IMR-90 (cell line): Measurements from ENCODE around the gene ACTL9. TPM values are rescaled to one million over a fixed set of nuclear protein-coding genes. Genes with fewer than 3 reads are reported as not detected.
"Not testable (repeated sequence)": the region's sequence is repeated elsewhere in the genome, so short reads cannot be mapped to it uniquely, and the experiment has no call there.

ENCODE experiments used
- ATAC-seq: fragments of 200-7000 bp; cut with Tn5 transposase; 2 replicates; pipeline ENCODE4 v1.9.1; 2020; ENCODE audit warnings: low read depth, mild to moderate bottlenecking, moderate library complexity
- BruUV-seq: library from RNA; stranded (reverse); fragments of 400-500 nt; replicated peaks from 2 replicates; lab custom pipeline; 2021; lab: Mats Ljungman, UMichigan
- CTCF ChIA-PET: fragments of 300-600 bp; formaldehyde crosslinking; extraction: SDS; loops from one replicate; lab custom pipeline; 2021; ENCODE audit warnings: antibody characterized with exemption; lab: Yijun Ruan, JAX
- POLR2A ChIA-PET: fragments of 300-600 bp; sonication (Branson Sonifier 250); formaldehyde crosslinking; loops from one replicate; lab custom pipeline; 2022; ENCODE audit warnings: antibody characterized with exemption; ENCODE audit not compliant: unreplicated experiment; lab: Charles Lee
- DNase-seq: peaks from one replicate; pipeline ENCODE4 v3.0.0; 2013
- H2AFZ ChIP-seq: replicated peaks from 2 replicates; pipeline ENCODE3; 2013; ENCODE audit warnings: low read length, mild to moderate bottlenecking; ENCODE audit not compliant: poor library complexity
- H2AK5ac ChIP-seq: 2 replicates; pipeline ENCODE4 v1.6.1; 2013; ENCODE audit warnings: low read depth, low read length, inconsistent platforms
- H2AK9ac ChIP-seq: replicated peaks from 2 replicates; pipeline ENCODE3; 2013; ENCODE audit warnings: mild to moderate bottlenecking, low read depth, low read length, moderate library complexity; ENCODE audit not compliant: poor library complexity
- H2BK120ac ChIP-seq: 2 replicates; pipeline ENCODE4 v1.6.1; 2013; ENCODE audit warnings: low read depth, low read length, inconsistent platforms
- H2BK15ac ChIP-seq: 3 replicates; pipeline ENCODE4 v1.6.1; 2013; ENCODE audit warnings: low read depth, low read length, inconsistent platforms
- H2BK20ac ChIP-seq: 2 replicates; pipeline ENCODE4 v1.6.1; 2013; ENCODE audit warnings: low read depth, mild to moderate bottlenecking, inconsistent platforms, low read length, moderate library complexity
- H2BK5ac ChIP-seq: 2 replicates; pipeline ENCODE4 v1.6.1; 2013; ENCODE audit warnings: mild to moderate bottlenecking, low read depth, low read length, inconsistent platforms; ENCODE audit not compliant: poor library complexity, severe bottlenecking
- H3K14ac ChIP-seq: replicated peaks from 2 replicates; pipeline ENCODE4 v1.6.1; 2013; ENCODE audit warnings: low read depth, low read length, inconsistent platforms
- H3K18ac ChIP-seq: 2 replicates; pipeline ENCODE4 v1.6.1; 2013; ENCODE audit warnings: low read depth, low read length, control low read depth
- H3K23ac ChIP-seq: 2 replicates; pipeline ENCODE4 v1.6.1; 2013; ENCODE audit warnings: low read depth, low read length, inconsistent platforms
- H3K27ac ChIP-seq: 2 replicates; pipeline ENCODE4 v1.5.1; 2013; ENCODE audit warnings: mild to moderate bottlenecking, control low read depth, low read length; ENCODE audit not compliant: insufficient read depth
- H3K27me3 ChIP-seq: 2 replicates; pipeline ENCODE4 v1.6.1; 2013; ENCODE audit warnings: low read length; ENCODE audit not compliant: control insufficient read depth, insufficient read depth
- H3K36me3 ChIP-seq: 2 replicates; pipeline ENCODE4 v1.6.1; 2013; ENCODE audit warnings: low read length, mixed read lengths; ENCODE audit not compliant: control insufficient read depth, insufficient read depth
- H3K4ac ChIP-seq: 2 replicates; pipeline ENCODE4 v1.6.1; 2013; ENCODE audit warnings: low read depth, low read length, inconsistent platforms
- H3K4me1 ChIP-seq: 2 replicates; pipeline ENCODE4 v1.6.1; 2013; ENCODE audit warnings: low read length, mixed read lengths; ENCODE audit not compliant: control insufficient read depth, insufficient read depth
- H3K4me2 ChIP-seq: 2 replicates; pipeline ENCODE4 v1.6.1; 2013; ENCODE audit warnings: low read depth, mild to moderate bottlenecking, control low read depth, low read length, moderate library complexity
- H3K4me3 ChIP-seq: 2 replicates; pipeline ENCODE4 v1.5.1; 2013; ENCODE audit warnings: low read depth, mild to moderate bottlenecking, control low read depth, low read length, moderate library complexity; ENCODE audit not compliant: insufficient read depth
- H3K56ac ChIP-seq: 2 replicates; pipeline ENCODE4 v1.6.1; 2013; ENCODE audit warnings: low read length, inconsistent platforms; ENCODE audit not compliant: insufficient read depth; ENCODE audit errors: extremely low read depth
- H3K79me1 ChIP-seq, 2 experiments: 2 replicates each; pipeline ENCODE4 v1.6.1; 2013; ENCODE audit warnings: low read length in 2 of 2, inconsistent platforms in 1 of 2, low read depth in 1 of 2
- H3K9ac ChIP-seq: 2 replicates; pipeline ENCODE4 v1.6.1; 2013; ENCODE audit warnings: low read depth, low read length, control low read depth
- H3K9me1 ChIP-seq: 2 replicates; pipeline ENCODE4 v1.6.1; 2013; ENCODE audit warnings: low read length, inconsistent platforms; ENCODE audit not compliant: insufficient read depth
- H3K9me3 ChIP-seq: 2 replicates; pipeline ENCODE4 v1.6.1; 2013; ENCODE audit warnings: low read length; ENCODE audit not compliant: control insufficient read depth, insufficient read depth
- H4K20me1 ChIP-seq: 2 replicates; pipeline ENCODE4 v1.6.1; 2013; ENCODE audit warnings: low read length, inconsistent platforms; ENCODE audit not compliant: insufficient read depth
- H4K5ac ChIP-seq: 2 replicates; pipeline ENCODE4 v1.6.1; 2013; ENCODE audit warnings: mild to moderate bottlenecking, low read depth, low read length, control low read depth
- H4K8ac ChIP-seq, 2 experiments: 2 replicates each; pipeline ENCODE4 v1.6.1; 2013; ENCODE audit warnings: low read depth in 2 of 2, low read length in 2 of 2, control low read depth in 1 of 2, inconsistent platforms in 1 of 2
- H4K91ac ChIP-seq: 2 replicates; pipeline ENCODE4 v1.6.1; 2013; ENCODE audit warnings: low read depth, low read length, inconsistent platforms; ENCODE audit not compliant: insufficient read depth
- WGBS, 2 experiments: methylation state at CpG; one replicate each; pipeline versions ENCODE4 v1.1.5 to v1.1.7; 2013; ENCODE audit warnings: missing lambda C conversion rate in 2 of 2; ENCODE audit not compliant: insufficient read length in 1 of 2; ENCODE audit errors: extremely low coverage in 2 of 2; 5-methylcytosine and 5-hydroxymethylcytosine counted together
- dilution Hi-C: fragments of 300-500 bp; cut with HindIII; formaldehyde crosslinking; loops from one replicate; pipeline ENCODE4 v1.14.3; 2018; ENCODE audit warnings: low sequenced_read_pairs; ENCODE audit not compliant: unreplicated experiment
- in situ Hi-C: fragments of 300-500 bp; cut with MboI; formaldehyde crosslinking; loops from 3 replicates; pipeline ENCODE4 v1.14.3; 2019; ENCODE audit warnings: low sequenced_read_pairs, inconsistent platforms, mixed read lengths
- intact Hi-C: fragments of 100-400 bp; cut with micrococcal nuclease; formaldehyde crosslinking; loops from 2 replicates; pipeline ENCODE4 v1.10.0; 2022
- polyA plus RNA-seq, 3 experiments: library from polyadenylated mRNA; depleted of rRNA; stranded (reverse); fragments of >200 nt; gene quantifications; 2 replicates each; pipeline ENCODE4 v1.2.3, GENCODE V29; 2012; ENCODE audit warnings: low replicate concordance in 1 of 3
- total RNA-seq: library from RNA; depleted of rRNA; stranded (reverse); fragments of >200 nt; gene quantifications from 2 replicates; pipeline ENCODE4 v1.2.3, GENCODE V29; 2012

Gene ACTL9
- total and polyA plus RNA-seq, 2 of the 4 experiments (the other 2 are of a cell fraction): not detected

DNA sequence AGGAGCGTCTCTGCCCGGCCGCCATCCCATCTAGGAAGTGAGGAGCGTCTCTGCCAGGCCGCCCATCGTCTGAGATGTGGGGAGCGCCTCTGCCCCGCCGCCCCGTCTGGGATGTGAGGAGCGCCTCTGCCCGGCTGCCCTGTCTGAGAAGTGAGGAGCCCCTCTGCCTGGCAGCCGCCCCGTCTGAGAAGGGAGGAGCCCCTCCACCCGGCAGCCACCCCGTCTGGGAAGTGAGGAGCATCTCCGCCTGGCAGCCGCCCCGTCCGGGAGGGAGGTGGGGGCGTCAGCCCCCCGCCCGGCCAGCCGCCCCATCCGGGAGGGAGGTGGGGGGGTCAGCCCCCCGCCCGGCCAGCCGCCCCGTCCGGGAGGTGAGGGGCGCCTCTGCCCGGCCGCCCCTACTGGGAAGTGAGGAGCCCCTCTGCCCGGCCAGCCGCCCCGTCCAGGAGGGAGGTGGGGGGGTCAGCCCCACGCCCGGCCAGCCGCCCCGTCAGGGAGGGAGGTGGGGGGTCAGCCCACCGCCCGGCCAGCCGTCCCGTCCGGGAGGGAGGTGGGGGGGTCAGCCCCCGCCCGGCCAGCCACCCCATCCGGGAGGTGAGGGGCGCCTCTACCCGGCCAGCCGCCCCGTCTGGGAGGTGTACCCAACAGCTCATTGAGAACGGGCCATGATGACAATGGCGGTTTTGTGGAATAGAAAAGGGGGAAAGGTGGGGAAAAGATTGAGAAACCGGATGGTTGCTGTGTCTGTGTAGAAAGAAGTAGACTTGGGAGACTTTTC is 40.9 kb upstream of the ACTL9 start:
- H3K9me3 ChIP-seq, H3K23ac ChIP-seq, H3K27me3 ChIP-seq, H4K5ac ChIP-seq, H2BK120ac ChIP-seq, H3K36me3 ChIP-seq, H4K91ac ChIP-seq, dilution Hi-C loops, ATAC-seq, H2AFZ ChIP-seq, H3K27ac ChIP-seq, H3K56ac ChIP-seq, H3K18ac ChIP-seq, H2AK9ac ChIP-seq, BruUV-seq, H4K8ac ChIP-seq, DNase-seq, H3K79me1 ChIP-seq, H3K9ac ChIP-seq, intact Hi-C loops, H2AK5ac ChIP-seq, H2BK5ac ChIP-seq, H3K4ac ChIP-seq, in situ Hi-C loops, H2BK20ac ChIP-seq, POLR2A ChIA-PET, CTCF ChIA-PET, H2BK15ac ChIP-seq, H3K9me1 ChIP-seq, H4K20me1 ChIP-seq, H3K4me3 ChIP-seq, H3K4me2 ChIP-seq, H3K4me1 ChIP-seq, H3K14ac ChIP-seq: not testable (repeated sequence)
- WGBS, 2 experiments: no CpG with 5 or more reads among the region's 55 CpGs
